Caki2 (cell line): Measurements from ENCODE around the gene MAP2K7. TPM values are rescaled to one million over a fixed set of nuclear protein-coding genes. Genes with fewer than 3 reads are reported as not detected.

Experiments
- total RNA-seq: library from RNA; depleted of rRNA; stranded (reverse); fragments of >200 nt; shearing (Covaris generic); gene quantifications from 2 replicates; pipeline ENCODE4 v1.2.3, GENCODE V29; 2014; ENCODE audit warnings: low replicate concordance; rRNA removed

The MAP2K7 gene
- total RNA-seq, 1 experiment from 2014 or later = 8.6 TPM

Other genes starting within 250 kb of the MAP2K7 start
- gene RETN, start 234.8 kb upstream of the MAP2K7 start, total RNA-seq = not detected in 2 replicates
- gene MCEMP1, start 226.8 kb upstream of the MAP2K7 start, total RNA-seq = not detected in 2 replicates
- 83.3 and 104 TPM in 2 replicates for gene TRAPPC5, start 223.0 kb upstream of the MAP2K7 start, total RNA-seq
- gene FCER2, start 201.7 kb upstream of the MAP2K7 start, total RNA-seq = not detected in 2 replicates
- gene CLEC4G, start 171.8 kb upstream of the MAP2K7 start, total RNA-seq = not detected in 2 replicates
- not detected in 2 replicates for gene CD209, start 156.3 kb upstream of the MAP2K7 start, total RNA-seq
- gene CLEC4M, start 140.6 kb upstream of the MAP2K7 start, total RNA-seq = not detected in 2 replicates
- 2.9 and 10.7 TPM in 2 replicates for gene EVI5L, start 73.7 kb upstream of the MAP2K7 start, total RNA-seq
- 0.03 TPM in 1 of 2 replicates, not detected in the other for gene PRR36, start 29.5 kb upstream of the MAP2K7 start, total RNA-seq
- gene LRRC8E, start 15.4 kb upstream of the MAP2K7 start, total RNA-seq = 14.7 and 15.9 TPM in 2 replicates
- gene TGFBR3L, start 11.0 kb downstream of the MAP2K7 start, total RNA-seq = not detected in 2 replicates
- 18.8 and 19.2 TPM in 2 replicates for gene SNAPC2, start 16.5 kb downstream of the MAP2K7 start, total RNA-seq
- 2.0 and 11.1 TPM in 2 replicates for gene CTXN1, start 22.3 kb downstream of the MAP2K7 start, total RNA-seq
- gene TIMM44, start 39.8 kb downstream of the MAP2K7 start, total RNA-seq = 19.4 and 58.8 TPM in 2 replicates
- 40.3 and 47.1 TPM in 2 replicates for gene ELAVL1, start 101.8 kb downstream of the MAP2K7 start, total RNA-seq
- not detected in 2 replicates for gene CCL25, start 148.9 kb downstream of the MAP2K7 start, total RNA-seq
- not detected in 2 replicates for gene FBN3, start 245.7 kb downstream of the MAP2K7 start, total RNA-seq